ENCODE data around the gene VWA8. TPM values are rescaled to one million over a fixed set of nuclear protein-coding genes. Genes with fewer than 3 reads are reported as not detected.

The VWA8 gene
- total RNA-seq, 1 experiment from 2014 or later: 21.4 TPM

GRCh38 chr13:41854758-41855157 is 106.2 kb downstream of the VWA8 start:
- intact Hi-C loops (cut with micrococcal nuclease): no loop called here
- H3K27ac Mint-ChIP-seq (ENCODE audit: low read depth, unreplicated experiment): no peak overlapping the region
- no peak overlapping the region for H3K4me3 Mint-ChIP-seq (ENCODE audit: unreplicated experiment)
- peaks cover 21% of the 10 kb centered on the region for H3K36me3 Mint-ChIP-seq (ENCODE audit: insufficient read depth, unreplicated experiment)
- ChIA-PET POLR2A (interaction anchor here (0.7 kb wide), 1 partner anchor 451 kb away, joined by 3 read pairs; no protein-coding TSS in a partner anchor), CTCF (no interaction called here)
- H3K27me3 Mint-ChIP-seq (ENCODE audit: insufficient read depth, unreplicated experiment): no peaks in the 10 kb centered on the region
- BruUV-seq (replicated peaks): no TSS peak
- TF ChIP-seq CTCF (IDR thresholded peaks at IDR 0.05; ENCODE audit: unreplicated experiment): no peak
- H3K9me3 Mint-ChIP-seq (ENCODE audit: unreplicated experiment): no peaks in the 10 kb centered on the region
- no peak for DNase-seq (ENCODE audit: unreplicated experiment)
- no peaks in the 10 kb centered on the region for H3K4me1 Mint-ChIP-seq (ENCODE audit: insufficient read depth, unreplicated experiment)

GRCh38 chr13:41851351-41851750 is 109.6 kb downstream of the VWA8 start:
- ChIA-PET POLR2A (no interaction called here), CTCF (no interaction called here)
- DNase-seq (ENCODE audit: unreplicated experiment): no peak
- intact Hi-C loops (cut with micrococcal nuclease): no loop called here
- H3K27me3 Mint-ChIP-seq (ENCODE audit: insufficient read depth, unreplicated experiment): no peaks in the 10 kb centered on the region
- H3K27ac Mint-ChIP-seq (ENCODE audit: low read depth, unreplicated experiment): no peak overlapping the region
- TF ChIP-seq CTCF (IDR thresholded peaks at IDR 0.05; ENCODE audit: unreplicated experiment): no peak
- H3K4me1 Mint-ChIP-seq (ENCODE audit: insufficient read depth, unreplicated experiment): no peaks in the 10 kb centered on the region
- H3K9me3 Mint-ChIP-seq (ENCODE audit: unreplicated experiment): no peaks in the 10 kb centered on the region
- H3K36me3 Mint-ChIP-seq (ENCODE audit: insufficient read depth, unreplicated experiment): peaks cover 16% of the 10 kb centered on the region
- H3K4me3 Mint-ChIP-seq (ENCODE audit: unreplicated experiment): no peak overlapping the region
- no TSS peak for BruUV-seq (replicated peaks)

- H3K27me3 Mint-ChIP-seq (ENCODE audit: insufficient read depth, unreplicated experiment): no peaks in the 10 kb centered on the region
- POLR2A ChIA-PET: interaction anchor here (0.6 kb wide), 1 partner anchor 179 kb away, joined by 4 read pairs; no protein-coding TSS in a partner anchor
- no peak for DNase-seq (ENCODE audit: unreplicated experiment)
- intact Hi-C loops (cut with micrococcal nuclease): no loop called here
- TF ChIP-seq CTCF (IDR thresholded peaks at IDR 0.05; ENCODE audit: unreplicated experiment): peak; percentile 4
- peaks cover 15% of the 10 kb centered on the region for H3K36me3 Mint-ChIP-seq (ENCODE audit: insufficient read depth, unreplicated experiment)
- H3K27ac Mint-ChIP-seq (ENCODE audit: low read depth, unreplicated experiment): no peak overlapping the region
- no peaks in the 10 kb centered on the region for H3K4me1 Mint-ChIP-seq (ENCODE audit: insufficient read depth, unreplicated experiment)
- H3K9me3 Mint-ChIP-seq (ENCODE audit: unreplicated experiment): no peaks in the 10 kb centered on the region
- CTCF ChIA-PET: interaction anchor here (1.2 kb wide), 1 partner anchor 181 kb away, joined by 3 read pairs; no protein-coding TSS in a partner anchor
- no TSS peak for BruUV-seq (replicated peaks)
- H3K4me3 Mint-ChIP-seq (ENCODE audit: unreplicated experiment): no peak overlapping the region
These were observed 112.3 kb downstream of the VWA8 start for GRCh38 chr13:41848435-41849255.

GRCh38 chr13:41847216-41847615 is 113.7 kb downstream of the VWA8 start:
- H3K4me1 Mint-ChIP-seq (ENCODE audit: insufficient read depth, unreplicated experiment): peaks cover 3% of the 10 kb centered on the region
- H3K9me3 Mint-ChIP-seq (ENCODE audit: unreplicated experiment): no peaks in the 10 kb centered on the region
- TF ChIP-seq CTCF (IDR thresholded peaks at IDR 0.05; ENCODE audit: unreplicated experiment): no peak
- intact Hi-C loops (cut with micrococcal nuclease): no loop called here
- peaks cover 6% of the 10 kb centered on the region for H3K36me3 Mint-ChIP-seq (ENCODE audit: insufficient read depth, unreplicated experiment)
- ChIA-PET CTCF (no interaction called here), POLR2A (no interaction called here)
- no peak overlapping the region for H3K27ac Mint-ChIP-seq (ENCODE audit: low read depth, unreplicated experiment)
- no peak for DNase-seq (ENCODE audit: unreplicated experiment)
- H3K4me3 Mint-ChIP-seq (ENCODE audit: unreplicated experiment): no peak overlapping the region
- no peaks in the 10 kb centered on the region for H3K27me3 Mint-ChIP-seq (ENCODE audit: insufficient read depth, unreplicated experiment)
- no TSS peak for BruUV-seq (replicated peaks)

Data from MCF 10A (cell line).